Psoas muscle (tissue), 8 donors: ENCODE measurements around the gene SF3A1. TPM values are rescaled to one million over a fixed set of nuclear protein-coding genes. Genes with fewer than 3 reads are reported as not detected.

Experiments
- ATAC-seq, 4 donors: fragments of 200-7000 bp; cut with Tn5 transposase; one replicate each; pipeline ENCODE4 v1.9.1; 2020; ENCODE audit warnings: moderate library complexity in 3 of 4, mild to moderate bottlenecking in 2 of 4
- DNase-seq, 2 donors: peaks; one replicate each; pipeline ENCODE4 v3.0.0-alpha.2; 2020
- H3K27ac ChIP-seq: fragments of 200-600 bp; one replicate; pipeline ENCODE4 v1.8.0; 2022
- H3K27me3 ChIP-seq, 3 donors: fragments of 200-600 bp in 1 of 3; one replicate each; pipeline versions ENCODE4 v1.6.1 to v1.8.0; 2013 to 2022; ENCODE audit warnings: low read length in 2 of 3, mild to moderate bottlenecking in 2 of 3, moderate library complexity in 1 of 3; ENCODE audit not compliant: insufficient read depth in 3 of 3
- H3K36me3 ChIP-seq, 2 donors: fragments of 200-600 bp in 1 of 2; one replicate each; pipeline versions ENCODE4 v1.6.1 to v1.8.0; 2013 to 2022; ENCODE audit warnings: low read depth in 1 of 2, mild to moderate bottlenecking in 1 of 2, moderate library complexity in 1 of 2; ENCODE audit not compliant: insufficient read depth in 1 of 2
- H3K4me1 ChIP-seq: fragments of 200-600 bp; one replicate; pipeline ENCODE4 v1.8.0; 2022
- H3K4me3 ChIP-seq: fragments of 200-600 bp; one replicate; pipeline ENCODE4 v1.8.0; 2022; ENCODE audit warnings: mild to moderate bottlenecking
- H3K9me3 ChIP-seq: fragments of 200-600 bp; one replicate; pipeline ENCODE4 v1.8.0; 2022
- WGBS, 3 donors: extraction: QIAGEN DNeasy Blood & Tissue Kit; methylation state at CpG; one replicate each; pipeline versions ENCODE4 v1.1.6 to v1.1.7; 2013; 5-methylcytosine and 5-hydroxymethylcytosine counted together
- intact Hi-C, 2 donors: fragments of 100-400 bp; cut with DNase I; formaldehyde crosslinking; loops; one replicate each; pipeline versions ENCODE4 v1.11.0 to v1.14.2; 2022
- polyA plus RNA-seq, 3 donors: library from polyadenylated mRNA; stranded (reverse); fragments of 200-250 nt; gene quantifications; one replicate each; pipeline ENCODE4 v1.2.3, GENCODE V29; 2013
- total RNA-seq, 4 donors: library from RNA; stranded (reverse); fragmentation: NEBNext Ultra II Directional in 2 of 4; extraction: Animal tissue kit (Norgen Biotek cat#: 25700) in 2 of 4; gene quantifications; one replicate each; pipeline versions ENCODE4 v1.2.1 to v1.2.4, GENCODE V29; 2021 to 2023
- TF ChIP-seq, protein P1 (sequence below): fragments of 200-600 bp; IDR thresholded peaks from one replicate; pipeline ENCODE4 v1.8.0; 2022; ENCODE audit warnings: antibody characterized with exemption
- donor health status: healthy with polysubstance abuse.
- donor health status: DM: no; HTN: no; CAD: no; lungs with moderate emphysema.
- donor health status: Bipolar disorder and iron deficiency.
- donor health status: healthy.
- donor health status: DM: yes; HTN: yes; CAD: no.
- donor health status: DM: no; HTN: no; CAD: no.
- donor health status: DM: no; HTN: no; CAD: no.
- donor health status: DM: yes; HTN: yes; CAD: no.

The SF3A1 gene
- total and polyA plus RNA-seq, 7 donors = 21.6 to 146 (median 107) TPM

DNA sequence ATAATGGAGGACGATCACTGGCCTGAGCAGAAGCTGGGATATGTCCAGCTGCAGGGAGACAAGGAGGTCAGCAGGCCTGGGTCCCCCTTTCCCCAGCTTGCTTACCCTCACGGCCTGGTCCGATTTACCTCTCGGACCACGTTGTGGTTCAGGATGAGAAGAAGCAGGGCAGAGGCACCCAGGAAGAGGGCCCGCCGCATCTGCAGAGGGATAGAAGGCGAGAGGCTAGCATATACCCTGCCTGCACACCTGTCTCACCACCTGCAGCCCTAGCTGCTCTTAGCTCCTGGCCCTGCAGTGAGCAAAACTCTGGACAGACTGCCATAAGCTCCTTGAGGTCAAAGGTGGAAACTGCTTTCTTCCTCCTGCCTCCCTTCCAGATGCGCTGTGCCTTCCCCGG lies 29.2 kb upstream of the SF3A1 start:
- no peak for ATAC-seq
- no peaks in the 10 kb centered on the region for H3K9me3 ChIP-seq
- no peak overlapping the region for H3K27ac ChIP-seq
- TF ChIP-seq, protein P1, sequence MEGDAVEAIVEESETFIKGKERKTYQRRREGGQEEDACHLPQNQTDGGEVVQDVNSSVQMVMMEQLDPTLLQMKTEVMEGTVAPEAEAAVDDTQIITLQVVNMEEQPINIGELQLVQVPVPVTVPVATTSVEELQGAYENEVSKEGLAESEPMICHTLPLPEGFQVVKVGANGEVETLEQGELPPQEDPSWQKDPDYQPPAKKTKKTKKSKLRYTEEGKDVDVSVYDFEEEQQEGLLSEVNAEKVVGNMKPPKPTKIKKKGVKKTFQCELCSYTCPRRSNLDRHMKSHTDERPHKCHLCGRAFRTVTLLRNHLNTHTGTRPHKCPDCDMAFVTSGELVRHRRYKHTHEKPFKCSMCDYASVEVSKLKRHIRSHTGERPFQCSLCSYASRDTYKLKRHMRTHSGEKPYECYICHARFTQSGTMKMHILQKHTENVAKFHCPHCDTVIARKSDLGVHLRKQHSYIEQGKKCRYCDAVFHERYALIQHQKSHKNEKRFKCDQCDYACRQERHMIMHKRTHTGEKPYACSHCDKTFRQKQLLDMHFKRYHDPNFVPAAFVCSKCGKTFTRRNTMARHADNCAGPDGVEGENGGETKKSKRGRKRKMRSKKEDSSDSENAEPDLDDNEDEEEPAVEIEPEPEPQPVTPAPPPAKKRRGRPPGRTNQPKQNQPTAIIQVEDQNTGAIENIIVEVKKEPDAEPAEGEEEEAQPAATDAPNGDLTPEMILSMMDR = no peak
- H3K27me3 ChIP-seq = no peaks in the 10 kb centered on the region
- H3K4me1 ChIP-seq = peaks cover 8% of the 10 kb centered on the region
- no peak overlapping the region for H3K4me3 ChIP-seq
- intact Hi-C loops = loop anchor here (2.0 to 5.0 kb wide), 3 partner anchors 97 to 279 kb away; partner anchors contain the start of gene CASTOR1 (in 1 of the 2)
- WGBS, 3 donors = 92 to 94% (median 93%) methylated on average over 10 of the region's 10 CpGs
- DNase-seq = no peak
- H3K36me3 ChIP-seq = peaks cover 0 to 23% of the 10 kb centered on the region in 2 donors

DNA sequence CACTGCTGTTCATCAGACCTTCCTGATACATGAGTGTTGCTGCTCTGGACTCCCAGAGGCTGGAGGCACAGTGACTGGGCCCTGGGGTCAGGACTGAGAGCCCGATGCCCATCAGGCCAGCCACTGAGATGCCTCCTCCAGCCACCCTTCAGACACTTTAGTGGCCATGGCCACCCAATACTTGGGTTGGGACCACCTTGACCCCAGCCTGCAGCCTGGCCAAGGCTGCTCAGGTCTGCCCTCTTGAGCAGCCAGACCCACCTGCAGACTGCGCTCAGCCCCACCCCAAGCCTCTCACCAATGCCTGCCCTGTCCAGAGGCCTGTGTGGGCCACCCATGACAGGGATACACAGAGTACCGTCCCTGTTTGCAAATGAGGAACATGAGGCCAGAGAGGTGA lies 26.4 kb upstream of the SF3A1 start:
- intact Hi-C loops = no loop called here
- Histone ChIP-seq H3K4me1 (peaks cover 8% of the 10 kb centered on the region), H3K36me3 (peaks cover 0 to 30% of the 10 kb centered on the region in 2 donors), H3K27ac (no peak overlapping the region), H3K9me3 (no peaks in the 10 kb centered on the region), H3K27me3 (no peaks in the 10 kb centered on the region), H3K4me3 (no peak overlapping the region)
- TF ChIP-seq, protein P1 = no peak
- 62 to 90% (median 69%) methylated on average over 3 of the region's 3 CpGs for WGBS, 3 donors
- DNase-seq (no peak), ATAC-seq (no peak)

DNA sequence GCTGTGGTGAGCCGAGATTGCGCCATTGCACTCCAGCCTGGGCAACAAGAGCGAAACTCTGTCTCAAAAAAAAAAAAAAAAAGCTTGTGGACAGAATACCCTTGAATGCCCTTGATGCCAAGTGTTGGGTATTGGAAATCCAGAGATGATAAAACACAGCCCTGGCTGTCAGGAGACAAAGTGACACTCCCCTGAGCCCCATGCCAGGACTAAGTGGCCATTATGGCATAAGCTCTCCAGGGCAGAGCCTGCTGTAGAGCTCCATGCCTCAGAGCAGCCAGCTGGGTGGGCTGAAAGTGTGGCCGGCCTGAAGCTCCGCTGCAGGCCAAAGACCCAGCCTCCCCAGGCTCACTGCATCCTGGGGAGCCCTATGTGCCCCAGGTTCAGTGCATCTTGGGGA lies 25.6 kb upstream of the SF3A1 start:
- TF ChIP-seq, protein P1 = no peak
- DNase-seq = no peak
- WGBS, 3 donors = 90 to 96% (median 95%) methylated on average over 4 to 5 of the region's 5 CpGs
- Histone ChIP-seq H3K9me3 (no peaks in the 10 kb centered on the region), H3K4me3 (no peak overlapping the region), H3K27ac (no peak overlapping the region), H3K4me1 (peaks cover 8% of the 10 kb centered on the region), H3K36me3 (peaks cover 0 to 34% of the 10 kb centered on the region in 2 donors), H3K27me3 (no peaks in the 10 kb centered on the region)
- no peak for ATAC-seq
- intact Hi-C loops = no loop called here

DNA sequence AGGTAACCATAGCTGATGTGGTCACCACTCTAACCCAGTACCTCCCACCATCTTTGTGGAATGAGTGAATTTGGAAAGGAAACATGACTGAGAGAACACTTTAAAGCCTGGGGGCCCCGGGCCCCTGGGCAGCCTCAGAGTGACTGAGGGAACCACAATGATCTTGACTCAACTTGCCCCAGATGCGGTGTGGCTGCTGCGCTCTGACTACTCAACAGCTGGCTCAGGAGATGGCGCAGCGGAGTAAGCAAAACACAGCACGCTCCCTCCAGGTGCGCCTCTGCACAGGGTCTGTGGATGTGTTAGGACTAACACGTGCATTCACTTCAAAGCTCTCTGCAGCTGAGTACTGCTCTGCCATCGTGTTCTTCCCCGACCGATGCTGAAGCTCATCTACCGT lies 24.6 kb upstream of the SF3A1 start:
- intact Hi-C loops = no loop called here
- WGBS, 3 donors = 86 to 93% (median 90%) methylated on average over 12 of the region's 12 CpGs

More for the DNA sequence above, 24.6 kb upstream of the SF3A1 start:
- no peak for ATAC-seq
- peak in 1 of 2 donors; percentile 18 for DNase-seq
- peaks cover 3% of the 10 kb centered on the region for H3K4me1 ChIP-seq
- no peak overlapping the region for H3K4me3 ChIP-seq
- TF ChIP-seq, protein P1 = no peak
- H3K27ac ChIP-seq = no peak overlapping the region
- no peaks in the 10 kb centered on the region for H3K27me3 ChIP-seq
- no peaks in the 10 kb centered on the region for H3K9me3 ChIP-seq
- peaks cover 0 to 39% of the 10 kb centered on the region in 2 donors for H3K36me3 ChIP-seq
